ENCODE measurements around the gene POLG. TPM values are rescaled to one million over a fixed set of nuclear protein-coding genes. Genes with fewer than 3 reads are reported as not detected.

The POLG gene
- 57.7 and 60.3 TPM in 2 replicates for total RNA-seq (2021)
- long read RNA-seq, full-length matches to known transcripts: 40 of 82 reads
- long read RNA-seq, partial matches to known transcripts: 19 of 82 reads
- long read RNA-seq, other reads (novel, unspliced or antisense): 23 of 82 reads

DNA sequence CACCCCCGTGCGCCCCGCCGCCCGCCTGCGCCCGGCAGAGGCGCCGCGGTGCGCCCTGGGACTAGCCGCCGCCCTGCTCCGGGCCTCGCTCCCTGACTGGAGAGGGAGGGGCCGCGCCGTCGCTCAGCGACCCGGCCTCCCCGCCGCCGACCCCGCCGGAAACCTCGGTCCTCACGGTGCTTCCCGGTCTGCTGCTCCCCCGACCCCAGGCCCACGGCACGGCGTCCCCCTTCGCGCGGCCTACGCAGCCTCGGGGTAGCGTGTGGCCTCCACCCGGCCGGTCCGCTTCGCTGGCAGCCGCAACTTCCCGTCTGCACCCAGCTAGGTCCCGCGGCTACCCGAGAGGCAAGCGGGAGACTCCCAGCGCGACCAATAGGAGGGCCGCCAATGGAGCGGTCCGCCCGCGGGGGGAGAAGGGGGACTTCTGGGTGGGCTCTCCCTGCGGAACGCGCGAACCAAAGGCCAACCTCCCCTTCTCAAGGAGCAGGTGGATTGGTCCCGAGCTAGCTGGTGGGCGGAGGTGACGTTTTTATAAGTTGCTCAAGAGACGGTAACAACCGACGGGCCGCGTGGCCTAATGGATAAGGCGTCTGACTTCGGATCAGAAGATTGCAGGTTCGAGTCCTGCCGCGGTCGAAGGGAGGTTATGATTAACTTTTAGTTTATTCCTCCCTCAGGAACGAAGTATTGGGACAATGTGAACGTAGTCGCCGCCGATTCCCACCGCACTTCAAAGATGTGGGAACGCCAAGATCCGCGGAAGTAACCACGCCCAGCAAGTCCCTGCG is at the start of gene POLG:
Gene POLG (minus strand): TSS at position 315 of the 788 bp plus-strand sequence. CDS start 1,070 bp downstream, outside the sequence.
- Histone ChIP-seq H3K4ac (ENCODE audit: low read depth, low read length) (no peak within 1 kb of the TSS), H2AFZ (ENCODE audit: low read length) (no peak within 1 kb of the TSS), H4K8ac (replicated peaks; ENCODE audit: insufficient read length, low read depth, low read length) (no peak within 1 kb of the TSS), H4K5ac (ENCODE audit: insufficient read length, low read depth, low read length) (no peak within 1 kb of the TSS), H4K91ac (ENCODE audit: insufficient read length, low read depth, low read length) (no peak within 1 kb of the TSS), H2AK5ac (ENCODE audit: insufficient read length, low read length) (no peak within 1 kb of the TSS), H3K23ac (ENCODE audit: insufficient read length, low read depth, low read length) (no peak within 1 kb of the TSS), H3K56ac (ENCODE audit: insufficient read length, low read depth, low read length) (no peak within 1 kb of the TSS), H3K4me2 (ENCODE audit: insufficient read depth, insufficient read length, low read length) (peak within 1 kb of the TSS; percentile 88), H3K14ac (ENCODE audit: insufficient read depth, low read length) (peak within 1 kb of the TSS; percentile 67), H3K9me3 (ENCODE audit: control insufficient read depth, low read depth, low read length) (no peaks in the 10 kb centered on the region), H3K79me1 (ENCODE audit: insufficient read depth, low read depth, low read length, poor library complexity, severe bottlenecking) (no peaks in the 10 kb centered on the region), H3K4me1 (ENCODE audit: insufficient read depth, low read length) (no peaks in the 10 kb centered on the region), H2BK5ac (ENCODE audit: insufficient read length, low read length) (no peak within 1 kb of the TSS), H3K27ac (ENCODE audit: insufficient read length, low read depth, low read length) (no peak within 1 kb of the TSS), H2BK15ac (ENCODE audit: low read depth, low read length) (no peak within 1 kb of the TSS), H3T11ph (ENCODE audit: low read length) (no peak within 1 kb of the TSS), H3K9ac (ENCODE audit: extremely low read depth, insufficient read length, low read length) (peak within 1 kb of the TSS; percentile 67), H3K18ac (ENCODE audit: insufficient read length, low read depth, low read length) (no peak within 1 kb of the TSS), H3K27me3 (ENCODE audit: insufficient read depth, low read length) (no peaks in the 10 kb centered on the region; the same call in 1 of the 2 replicates), H2BK12ac (ENCODE audit: insufficient read length, low read depth, low read length) (no peak within 1 kb of the TSS), H2BK20ac (ENCODE audit: low read depth, low read length, poor library complexity, severe bottlenecking) (no peak within 1 kb of the TSS), H3K79me2 (ENCODE audit: insufficient read depth, low read length) (no peaks in the 10 kb centered on the region), H4K20me1 (ENCODE audit: control insufficient read depth, insufficient read depth, insufficient read length) (no peaks in the 10 kb centered on the region), H3K23me2 (ENCODE audit: insufficient read length, low read depth, low read length, poor library complexity, severe bottlenecking) (peaks cover 12% of the 10 kb centered on the region), H2BK120ac (ENCODE audit: low read depth, low read length, poor library complexity, severe bottlenecking) (no peak within 1 kb of the TSS)
- no CpG with 5 or more reads among the region's 85 CpGs for WGBS (ENCODE audit: extremely low coverage, insufficient read length, low lambda C conversion rate)
- Mint-ChIP-seq H3K27ac (peak within 1 kb of the TSS in 2 of 3 experiments; percentile 65 to 85; a peak in 3 of 7 replicates), H3K4me1 (peaks cover 15 to 26% of the 10 kb centered on the region in 2 experiments), H3K4me3 (peak within 1 kb of the TSS; percentile 85 to 98), H3K9me3 (peaks cover 2 to 4% of the 10 kb centered on the region in 2 experiments; a peak in 2 of 5 replicates), H3K36me3 (ENCODE audit: insufficient read depth in 1 of 3, low read depth in 3 of 3) (peaks cover 27 to 32% (median 31%) of the 10 kb centered on the region in 3 experiments), H3K27me3 (ENCODE audit: low read depth) (peaks cover 32% of the 10 kb centered on the region)
- TF ChIP-seq, protein P1, sequence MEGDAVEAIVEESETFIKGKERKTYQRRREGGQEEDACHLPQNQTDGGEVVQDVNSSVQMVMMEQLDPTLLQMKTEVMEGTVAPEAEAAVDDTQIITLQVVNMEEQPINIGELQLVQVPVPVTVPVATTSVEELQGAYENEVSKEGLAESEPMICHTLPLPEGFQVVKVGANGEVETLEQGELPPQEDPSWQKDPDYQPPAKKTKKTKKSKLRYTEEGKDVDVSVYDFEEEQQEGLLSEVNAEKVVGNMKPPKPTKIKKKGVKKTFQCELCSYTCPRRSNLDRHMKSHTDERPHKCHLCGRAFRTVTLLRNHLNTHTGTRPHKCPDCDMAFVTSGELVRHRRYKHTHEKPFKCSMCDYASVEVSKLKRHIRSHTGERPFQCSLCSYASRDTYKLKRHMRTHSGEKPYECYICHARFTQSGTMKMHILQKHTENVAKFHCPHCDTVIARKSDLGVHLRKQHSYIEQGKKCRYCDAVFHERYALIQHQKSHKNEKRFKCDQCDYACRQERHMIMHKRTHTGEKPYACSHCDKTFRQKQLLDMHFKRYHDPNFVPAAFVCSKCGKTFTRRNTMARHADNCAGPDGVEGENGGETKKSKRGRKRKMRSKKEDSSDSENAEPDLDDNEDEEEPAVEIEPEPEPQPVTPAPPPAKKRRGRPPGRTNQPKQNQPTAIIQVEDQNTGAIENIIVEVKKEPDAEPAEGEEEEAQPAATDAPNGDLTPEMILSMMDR (conservative IDR thresholded peaks at IDR 0.05): no peak
- DNase-seq: peak; percentile 99
